OCI-M2 (cell line): ENCODE data around the gene SPNS3.

ENCODE experiments used
- DNase-seq: peaks from one replicate; lab custom pipeline; 2025; ENCODE audit not compliant: unreplicated experiment; lab: John Stamatoyannopoulos, UW

SPNS3 gene

GRCh38 chr17:4426499-4427208 is 7.1 kb upstream of the SPNS3 start:
- no peak for DNase-seq

- no peak for DNase-seq
Measured at GRCh38 chr17:4427505-4427904, 6.2 kb upstream of the SPNS3 start.

- DNase-seq, result no peak
Measured at GRCh38 chr17:4436381-4436780, 2.6 kb downstream of the SPNS3 start.

- DNase-seq, result no peak
Measured at GRCh38 chr17:4436846-4437245, 3.1 kb downstream of the SPNS3 start.

- DNase-seq, result no peak
Measured at GRCh38 chr17:4438162-4438944, 4.6 kb downstream of the SPNS3 start.

- no peak for DNase-seq
Measured at GRCh38 chr17:4440021-4440420, 6.3 kb downstream of the SPNS3 start.

- DNase-seq, result no peak
Measured at GRCh38 chr17:4440690-4441686, 7.2 kb downstream of the SPNS3 start.

GRCh38 chr17:4442582-4442981 is 8.8 kb downstream of the SPNS3 start:
- DNase-seq, result no peak

GRCh38 chr17:4443476-4443875 is 9.7 kb downstream of the SPNS3 start:
- DNase-seq, result no peak

- DNase-seq, result no peak
Measured at GRCh38 chr17:4444782-4445473, 11.2 kb downstream of the SPNS3 start.

- no peak for DNase-seq
Measured at GRCh38 chr17:4445731-4446130, 12.0 kb downstream of the SPNS3 start.

GRCh38 chr17:4446326-4447071 is 12.8 kb downstream of the SPNS3 start:
- DNase-seq, result no peak

GRCh38 chr17:4448197-4448980 is 14.6 kb downstream of the SPNS3 start:
- no peak for DNase-seq

GRCh38 chr17:4449736-4450135 is 16.0 kb downstream of the SPNS3 start:
- no peak for DNase-seq

GRCh38 chr17:4450710-4451316 is 17.1 kb downstream of the SPNS3 start:
- no peak for DNase-seq

GRCh38 chr17:4453812-4454591 is 20.3 kb downstream of the SPNS3 start:
- DNase-seq, result no peak

GRCh38 chr17:4460661-4461060 is 26.9 kb downstream of the SPNS3 start:
- no peak for DNase-seq
